ENCODE data around the gene STK11IP. TPM values are rescaled to one million over a fixed set of nuclear protein-coding genes. Genes with fewer than 3 reads are reported as not detected.

STK11IP gene
- total and polyA plus RNA-seq, 9 of the 15 experiments (the other 6 are each of a cell fraction or from before 2014, with no cell fraction given): 0.52 to 21.7 (median 5.6) TPM

DNA sequence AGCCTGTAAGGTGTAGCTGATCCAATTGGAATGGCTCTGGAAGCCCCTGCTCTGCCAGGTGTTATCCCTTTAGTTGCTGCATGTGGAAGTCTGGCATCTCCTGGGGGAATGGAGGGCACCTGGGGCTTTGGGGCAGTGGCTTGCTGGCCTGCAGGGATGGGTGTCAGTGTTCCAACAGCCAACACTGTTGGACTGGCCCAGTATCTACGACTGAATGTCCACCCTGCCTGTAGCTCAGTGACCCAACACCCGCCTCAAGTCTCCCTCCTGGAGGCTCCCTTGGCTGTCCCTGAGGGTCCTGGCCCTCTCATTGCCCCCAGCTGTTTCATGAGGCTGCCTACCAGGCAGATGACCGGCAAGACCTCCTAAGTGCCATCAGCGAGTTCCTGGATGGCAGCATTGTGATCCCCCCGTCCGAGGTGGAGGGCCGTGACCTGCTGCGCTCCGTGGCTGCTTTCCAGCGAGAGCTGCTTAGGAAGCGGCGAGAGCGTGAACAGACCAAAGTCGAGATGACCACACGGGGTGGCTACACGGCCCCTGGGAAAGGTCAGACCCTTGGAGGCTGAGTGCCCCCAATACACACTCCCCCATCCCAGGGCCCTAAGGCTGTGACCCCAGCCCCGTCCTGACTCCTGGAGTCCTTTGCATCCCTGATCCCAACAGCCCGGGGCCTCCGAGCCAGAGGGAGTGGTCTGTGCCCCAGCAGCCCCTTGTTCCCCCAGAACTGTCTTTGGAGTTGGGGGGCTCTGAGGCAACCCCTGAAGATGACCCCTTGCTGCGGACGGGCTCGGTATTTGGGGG lies 37.5 kb downstream of the STK11IP start:
- ATAC-seq (no peak), FAIRE-seq (no peak), DNase-seq (ENCODE audit: extremely low read depth in 1 of 4, low spot score in 3 of 4) (no peak)
- Histone ChIP-seq H3K27ac (ENCODE audit: extremely low read depth, low read depth, low read length) (no peak overlapping the region), H3K4me1 (replicated peaks in 1 of 2; ENCODE audit: control insufficient read depth in 2 of 2, insufficient read depth in 2 of 2, low read length in 2 of 2) (peaks cover 5 to 54% of the 10 kb centered on the region in 2 experiments; a peak in 4 of 5 replicates), H3K27me3 (ENCODE audit: control insufficient read depth in 2 of 2, insufficient read depth in 2 of 2, low read length in 2 of 2) (peaks cover 2 to 26% of the 10 kb centered on the region in 2 experiments; a peak in 3 of 5 replicates), H3K79me2 (ENCODE audit: control insufficient read depth, insufficient read depth, low read length) (no peaks in the 10 kb centered on the region), H3K9me1 (ENCODE audit: control insufficient read depth, insufficient read depth, low read length) (no peaks in the 10 kb centered on the region), H3K4me2 (ENCODE audit: insufficient read depth, low read length) (no peak overlapping the region), H3K36me3 (ENCODE audit: control insufficient read depth, insufficient read depth, low read length) (no peaks in the 10 kb centered on the region), H4K20me1 (replicated peaks; ENCODE audit: control insufficient read depth, insufficient read depth, low read length) (0 out of 2 replicates have a peak, but pooled peaks cover 3% of the 10 kb centered on the region), H3K4me3 (no peak overlapping the region), H2AFZ (ENCODE audit: low read depth, low read length) (no peak overlapping the region), H3K9ac (ENCODE audit: insufficient read depth in 1 of 2, low read depth in 2 of 2, low read length in 2 of 2) (no peak overlapping the region), H3K9me3 (replicated peaks; ENCODE audit: control insufficient read depth, insufficient read depth, low read depth, low read length) (no peaks in the 10 kb centered on the region)
- no TSS peak for BruUV-seq (replicated peaks)
- intact Hi-C loops (cut with micrococcal nuclease): loop anchor here (5.0 kb wide), 1 partner anchor 92 kb away; no protein-coding TSS in a partner anchor
- in situ Hi-C loops (cut with MboI): no loop called here
- ChIA-PET POLR2A (interaction anchor here (0.7 to 0.8 kb wide), 2 partner anchors 322 to 451 kb away, joined by 3 to 6 read pairs; no protein-coding TSS in a partner anchor), CTCF (ENCODE audit: low intra/inter-chr PET ratio) (no interaction called here)
- 16% methylated on average over 9 of the region's 22 CpGs for WGBS (ENCODE audit: insufficient coverage, low coverage, missing lambda C conversion rate)
- TF ChIP-seq, protein P1, sequence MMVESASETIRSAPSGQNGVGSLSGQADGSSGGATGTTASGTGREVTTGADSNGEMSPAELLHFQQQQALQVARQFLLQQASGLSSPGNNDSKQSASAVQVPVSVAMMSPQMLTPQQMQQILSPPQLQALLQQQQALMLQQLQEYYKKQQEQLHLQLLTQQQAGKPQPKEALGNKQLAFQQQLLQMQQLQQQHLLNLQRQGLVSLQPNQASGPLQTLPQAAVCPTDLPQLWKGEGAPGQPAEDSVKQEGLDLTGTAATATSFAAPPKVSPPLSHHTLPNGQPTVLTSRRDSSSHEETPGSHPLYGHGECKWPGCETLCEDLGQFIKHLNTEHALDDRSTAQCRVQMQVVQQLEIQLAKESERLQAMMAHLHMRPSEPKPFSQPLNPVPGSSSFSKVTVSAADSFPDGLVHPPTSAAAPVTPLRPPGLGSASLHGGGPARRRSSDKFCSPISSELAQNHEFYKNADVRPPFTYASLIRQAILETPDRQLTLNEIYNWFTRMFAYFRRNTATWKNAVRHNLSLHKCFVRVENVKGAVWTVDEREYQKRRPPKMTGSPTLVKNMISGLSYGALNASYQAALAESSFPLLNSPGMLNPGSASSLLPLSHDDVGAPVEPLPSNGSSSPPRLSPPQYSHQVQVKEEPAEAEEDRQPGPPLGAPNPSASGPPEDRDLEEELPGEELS (CRISPR knock-in tag; IDR thresholded peaks at IDR 0.05; ENCODE audit: borderline replicate concordance): no peak
- TF ChIP-seq PHF20 (IDR thresholded peaks at IDR 0.05; ENCODE audit: partially characterized antibody) (no peak), SMC3 (conservative IDR thresholded peaks at IDR 0.05; ENCODE audit: insufficient read depth, low read depth, low read length) (no peak), ZNF134 (CRISPR knock-in tag; conservative IDR thresholded peaks at IDR 0.05) (no peak), NFATC3 (IDR thresholded peaks at IDR 0.05) (no peak), ZNF780A (CRISPR knock-in tag; IDR thresholded peaks at IDR 0.05) (no peak), EWSR1 (IDR thresholded peaks at IDR 0.05; ENCODE audit: borderline replicate concordance, low read depth, partially characterized antibody) (no peak), ZNF445 (CRISPR knock-in tag; IDR thresholded peaks at IDR 0.05; ENCODE audit: low read depth) (no peak), IFI16 (CRISPR knock-in tag; IDR thresholded peaks at IDR 0.05) (no peak), SREBF2 (CRISPR knock-in tag; IDR thresholded peaks at IDR 0.05) (no peak)

Measured in K562 (cell line).